GM18951 (cell line): ENCODE data around the gene CLIC6.

Experiments used
- POLR2A ChIP-seq: IDR thresholded peaks from 4 replicates; pipeline ENCODE4 v1.6.1; 2011; ENCODE audit warnings: mild to moderate bottlenecking; ENCODE audit not compliant: insufficient read length, insufficient read depth; ENCODE audit errors: extremely low read depth
- in situ Hi-C: fragments of 300-500 bp; cut with MboI; formaldehyde crosslinking; loops from one replicate; pipeline ENCODE4 v1.12.0; 2022; ENCODE audit warnings: low sequenced_read_pairs, mixed read lengths, inconsistent platforms; ENCODE audit not compliant: unreplicated experiment

Gene CLIC6

DNA sequence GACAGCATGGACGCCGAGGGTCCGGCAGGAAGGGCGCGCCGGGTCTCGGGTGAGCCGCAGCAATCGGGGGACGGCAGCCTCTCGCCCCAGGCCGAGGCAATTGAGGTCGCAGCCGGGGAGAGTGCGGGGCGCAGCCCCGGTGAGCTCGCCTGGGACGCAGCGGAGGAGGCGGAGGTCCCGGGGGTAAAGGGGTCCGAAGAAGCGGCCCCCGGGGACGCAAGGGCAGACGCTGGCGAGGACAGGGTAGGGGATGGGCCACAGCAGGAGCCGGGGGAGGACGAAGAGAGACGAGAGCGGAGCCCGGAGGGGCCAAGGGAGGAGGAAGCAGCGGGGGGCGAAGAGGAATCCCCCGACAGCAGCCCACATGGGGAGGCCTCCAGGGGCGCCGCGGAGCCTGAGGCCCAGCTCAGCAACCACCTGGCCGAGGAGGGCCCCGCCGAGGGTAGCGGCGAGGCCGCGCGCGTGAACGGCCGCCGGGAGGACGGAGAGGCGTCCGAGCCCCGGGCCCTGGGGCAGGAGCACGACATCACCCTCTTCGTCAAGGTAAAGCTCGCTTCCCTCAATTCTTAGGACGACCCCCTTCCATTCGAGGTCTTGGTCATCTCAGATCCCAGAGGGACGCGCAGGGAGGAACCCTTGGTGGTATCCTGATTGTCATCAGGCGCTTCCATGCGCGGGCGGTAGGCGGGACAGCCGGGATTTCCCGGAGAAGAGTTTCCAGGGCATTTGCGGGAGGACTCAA, 1.6 kb downstream of the CLIC6 start:
- in situ Hi-C loops, result no loop called here

DNA sequence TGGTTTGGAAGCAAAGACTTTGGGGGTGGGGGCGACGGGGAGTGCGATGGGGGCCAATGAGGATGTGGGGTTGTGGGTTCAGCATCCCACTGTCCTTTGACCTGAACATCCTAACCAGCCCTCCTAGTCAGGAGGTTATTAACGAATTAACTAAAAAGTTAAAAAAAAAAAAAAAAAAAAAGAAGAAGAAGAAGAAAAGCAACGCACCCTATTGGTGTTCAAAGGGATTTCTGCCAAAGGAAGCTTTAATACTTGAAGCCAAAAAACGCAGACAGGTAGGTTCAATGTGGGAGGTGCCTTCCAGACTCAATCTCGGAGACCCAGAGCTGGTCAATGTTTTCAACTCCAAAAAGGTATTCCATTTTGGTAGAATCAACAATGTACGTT, 2.2 kb downstream of the CLIC6 start:
- TF ChIP-seq POLR2A, result no peak
- in situ Hi-C loops, result no loop called here

More for the DNA sequence above, 1.6 kb downstream of the CLIC6 start:
- no peak for TF ChIP-seq POLR2A

DNA sequence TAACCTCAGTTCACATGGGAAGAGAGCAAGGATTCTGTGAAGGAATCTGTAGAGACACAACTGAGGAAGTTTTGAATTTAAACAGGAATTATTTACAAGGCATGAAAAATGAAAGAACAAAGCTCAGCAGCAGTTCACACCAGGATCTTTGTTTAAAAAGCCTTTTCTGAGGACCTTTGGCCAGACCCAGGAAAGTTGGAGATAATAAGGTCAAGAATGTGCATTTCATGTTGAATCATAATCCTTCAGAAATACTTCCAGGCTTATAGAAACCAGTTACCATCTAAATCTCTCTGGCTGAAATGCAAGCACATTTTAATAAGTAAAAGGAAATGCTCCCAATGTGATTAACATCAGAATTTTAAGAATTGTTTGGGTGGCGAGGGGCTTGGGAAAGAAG, 2.7 kb downstream of the CLIC6 start:
- in situ Hi-C loops, result no loop called here
- TF ChIP-seq POLR2A, result no peak

DNA sequence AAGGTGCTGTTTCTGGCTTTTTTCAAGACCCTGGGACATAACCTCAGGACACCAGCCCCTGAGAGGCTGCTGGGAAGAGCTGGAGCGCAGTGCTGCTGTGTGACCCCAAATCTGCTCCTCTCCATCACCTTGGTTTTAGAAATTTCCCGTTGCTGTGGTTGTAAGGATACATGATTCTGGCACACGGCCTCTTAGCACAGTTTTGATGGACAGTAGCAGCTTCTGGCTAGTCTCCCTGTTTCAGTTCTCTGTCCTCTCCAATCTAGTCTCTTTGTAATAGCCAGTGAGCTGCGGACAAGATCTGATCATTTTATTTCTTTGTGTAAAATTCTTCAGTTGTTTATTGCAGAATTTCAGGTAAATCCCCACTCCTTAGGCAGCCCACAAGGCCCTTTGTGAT, 3.1 kb downstream of the CLIC6 start:
- TF ChIP-seq POLR2A, result no peak
- in situ Hi-C loops, result no loop called here

DNA sequence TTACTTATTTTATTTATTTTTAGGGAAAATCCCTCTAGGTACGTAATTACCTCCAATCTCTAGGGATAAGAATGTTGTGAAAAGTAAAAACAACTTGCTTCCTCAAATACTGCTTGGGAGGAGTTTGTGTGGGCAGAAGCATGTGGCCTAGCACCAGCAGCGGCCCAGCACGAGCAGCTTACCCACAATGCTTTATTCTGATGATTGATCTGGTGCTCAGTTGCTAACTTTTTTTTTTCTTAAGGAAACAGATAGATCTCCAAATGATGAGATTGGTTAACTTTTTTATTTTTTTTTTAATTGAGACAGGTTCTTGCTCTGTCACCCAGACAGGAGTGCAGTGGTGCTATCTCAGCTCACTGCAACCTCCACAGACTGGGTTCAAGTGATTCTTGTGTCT, 4.2 kb downstream of the CLIC6 start:
- in situ Hi-C loops, result no loop called here
- TF ChIP-seq POLR2A, result no peak

DNA sequence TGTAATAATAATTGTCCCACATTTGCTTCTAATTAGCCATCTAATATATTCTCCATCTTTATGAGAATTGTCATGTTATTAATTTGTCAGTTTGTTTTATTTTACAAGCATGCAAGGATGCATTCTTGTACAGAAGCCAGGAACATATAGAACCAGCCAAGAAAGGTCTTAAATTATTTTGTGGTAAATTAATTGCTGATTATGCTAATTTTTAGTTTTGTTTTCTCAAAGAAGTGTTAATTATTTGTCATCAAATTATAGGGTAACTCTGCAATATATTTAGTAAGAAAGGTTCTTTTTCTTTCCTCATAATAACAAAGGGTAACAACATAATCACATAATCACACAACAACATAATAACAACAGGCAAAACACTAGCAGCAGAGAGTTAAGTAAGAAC, 5.7 kb downstream of the CLIC6 start:
- in situ Hi-C loops, result no loop called here
- TF ChIP-seq POLR2A, result no peak

DNA sequence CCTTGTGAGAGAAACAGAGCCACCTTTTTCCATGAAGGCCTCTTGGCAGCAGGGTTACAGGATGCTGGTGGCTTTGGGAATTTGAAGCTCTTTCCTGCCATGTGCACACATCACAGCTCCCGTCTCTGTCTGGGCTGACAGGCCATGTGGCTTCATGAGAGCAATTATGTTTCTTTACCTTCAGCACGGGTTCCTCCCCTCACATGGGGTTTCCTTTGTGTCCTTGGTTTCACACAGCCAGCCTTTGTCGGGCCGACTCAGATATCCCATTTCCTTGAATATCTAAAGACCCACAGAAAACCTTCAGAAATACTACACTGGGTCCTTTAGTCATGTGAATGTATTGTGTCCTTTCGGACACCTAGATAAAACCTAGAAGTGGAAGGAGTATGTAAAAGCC, 7.1 kb downstream of the CLIC6 start:
- TF ChIP-seq POLR2A, result no peak
- in situ Hi-C loops, result no loop called here

DNA sequence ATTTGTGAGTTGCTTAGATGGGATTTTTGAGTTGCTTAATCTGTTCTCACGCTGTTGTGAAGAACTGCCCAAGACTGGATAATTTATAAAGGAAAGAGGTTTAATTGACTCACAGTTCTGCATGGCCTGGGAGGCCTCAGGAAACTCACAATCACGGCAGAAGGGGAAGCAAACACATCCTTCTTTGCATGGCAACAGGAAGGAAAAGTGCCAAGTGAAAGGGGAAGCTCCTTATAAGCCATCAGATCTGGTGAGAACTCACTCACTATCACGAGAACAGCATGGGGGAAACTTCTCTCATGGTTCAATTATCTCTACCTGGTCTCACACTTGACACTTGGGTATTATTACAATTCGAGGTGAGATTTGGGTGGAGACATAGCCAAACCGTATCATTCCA, 10.3 kb downstream of the CLIC6 start:
- TF ChIP-seq POLR2A, result no peak
- in situ Hi-C loops, result no loop called here

DNA sequence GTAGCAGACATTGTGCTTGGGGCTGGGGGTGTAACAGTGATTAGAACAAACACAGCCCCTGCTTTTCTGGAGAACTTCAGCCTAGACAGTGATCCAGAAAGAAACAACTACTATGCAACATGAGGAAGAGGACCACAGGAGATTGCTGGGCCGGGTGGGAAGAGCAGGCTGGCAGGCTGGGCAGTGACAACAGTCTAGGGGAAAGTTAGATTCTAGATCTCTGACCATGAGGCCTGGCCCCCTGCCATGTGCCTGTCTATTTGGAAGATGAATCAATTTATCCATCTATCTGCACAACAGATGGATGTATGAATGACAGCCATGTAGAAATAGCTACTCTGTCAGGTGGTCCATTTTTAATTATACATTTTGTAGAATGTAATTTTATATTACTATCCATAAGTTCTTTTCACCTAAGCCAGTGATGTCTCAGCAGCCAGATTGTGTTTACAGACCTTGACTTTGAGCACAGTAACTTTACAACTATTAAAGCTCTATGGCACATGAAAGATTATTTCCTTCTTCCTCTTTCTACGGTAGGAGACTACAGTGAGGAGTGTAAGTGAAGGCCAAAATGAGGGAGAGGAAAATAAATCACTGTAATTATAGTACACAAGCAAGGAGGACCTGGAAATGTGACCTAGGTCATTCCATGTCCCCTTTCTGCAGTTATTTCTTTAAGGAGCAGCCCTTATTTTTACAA, 15.5 kb downstream of the CLIC6 start:
- in situ Hi-C loops, result no loop called here

DNA sequence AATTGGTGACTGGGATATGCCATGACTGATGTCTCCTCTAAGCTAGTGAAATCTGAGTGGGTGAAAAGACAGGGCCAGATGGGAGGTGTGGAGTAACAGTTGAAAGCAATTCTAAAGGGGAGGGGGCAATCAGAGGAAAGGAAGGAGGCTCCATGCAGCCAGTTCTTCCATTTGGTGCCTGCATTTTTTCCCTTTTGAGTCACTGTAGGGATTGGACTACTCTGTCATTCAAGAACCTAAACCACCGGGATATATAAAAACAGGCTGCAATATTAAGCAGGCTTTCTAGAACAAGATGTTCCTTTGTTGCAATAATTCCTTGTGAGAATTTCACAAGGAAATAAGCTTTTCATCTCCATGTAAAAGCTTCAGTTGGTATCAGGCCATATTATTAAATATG, 18.3 kb downstream of the CLIC6 start:
- in situ Hi-C loops, result no loop called here

More for the DNA sequence above, 15.5 kb downstream of the CLIC6 start:
- no peak for TF ChIP-seq POLR2A

DNA sequence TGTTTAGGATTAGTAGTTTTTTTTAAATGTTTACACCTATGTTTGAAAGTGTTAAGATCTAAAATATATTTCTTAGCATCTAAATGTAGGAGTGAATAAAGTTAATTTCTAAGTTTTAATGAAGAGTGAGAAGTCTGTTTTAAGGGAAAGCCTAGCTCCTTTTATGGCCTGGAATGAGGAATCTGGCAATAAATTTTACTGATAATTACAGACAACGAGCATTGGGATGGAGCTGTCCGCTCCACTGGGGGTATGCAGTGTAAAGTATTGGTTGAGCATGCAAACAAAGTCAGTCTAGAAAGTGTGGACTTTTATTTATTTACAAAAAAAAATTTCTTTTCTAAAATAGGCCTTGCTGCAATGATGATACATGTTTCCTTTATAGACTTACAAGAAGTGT, 19.0 kb downstream of the CLIC6 start:
- in situ Hi-C loops, result no loop called here
- no peak for TF ChIP-seq POLR2A

More for the DNA sequence above, 18.3 kb downstream of the CLIC6 start:
- no peak for TF ChIP-seq POLR2A

DNA sequence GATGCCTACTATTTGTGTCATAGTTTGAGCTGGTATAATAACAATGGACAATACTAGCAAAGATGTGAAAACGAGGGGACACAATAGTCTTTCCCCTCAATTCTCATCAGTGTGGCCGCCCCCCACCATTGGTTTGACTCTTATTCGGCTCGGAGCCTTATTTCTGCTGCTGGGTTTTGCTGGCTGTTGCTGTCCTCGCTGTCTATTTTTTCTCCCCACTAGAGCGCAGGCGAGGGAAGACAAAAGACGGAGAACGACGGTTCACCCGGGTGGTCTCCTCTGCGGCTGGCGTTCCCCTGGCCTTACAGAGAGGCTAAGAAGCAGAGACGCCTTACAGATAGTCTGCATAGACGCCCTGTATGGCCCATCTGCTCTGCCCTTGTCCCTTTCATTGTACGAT, 19.4 kb downstream of the CLIC6 start:
- in situ Hi-C loops, result no loop called here
- TF ChIP-seq POLR2A, result no peak

DNA sequence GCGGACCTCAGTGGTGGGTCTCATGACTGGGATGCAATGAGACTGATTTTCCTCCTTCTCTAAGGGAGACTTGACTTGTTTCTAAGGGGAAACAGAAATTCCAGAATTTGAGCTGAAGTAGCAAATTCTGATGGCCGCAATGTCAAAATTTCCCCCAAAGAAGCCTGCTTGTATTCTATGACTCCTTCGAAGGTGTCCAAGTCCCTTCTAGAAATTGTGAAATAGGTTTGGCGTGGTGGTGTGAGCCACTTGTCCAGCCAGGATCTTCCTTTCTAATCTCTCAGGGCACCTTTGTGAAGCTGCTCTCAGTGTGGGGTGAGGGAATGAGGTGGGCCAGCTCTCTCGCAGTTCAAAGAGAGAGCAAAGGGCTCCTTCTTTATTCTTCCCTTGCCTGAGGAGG, 19.9 kb downstream of the CLIC6 start:
- in situ Hi-C loops, result no loop called here

More for the DNA sequence above, 19.9 kb downstream of the CLIC6 start:
- no peak for TF ChIP-seq POLR2A
